Measurements from ENCODE around the gene EXOSC2.
"Not testable (repeated sequence)": the region's sequence is repeated elsewhere in the genome, so short reads cannot be mapped to it uniquely, and the experiment has no call there.

EXOSC2 gene

GRCh38 chr9:130668196-130668595, 25.4 kb upstream of the EXOSC2 start:
- DNase-seq: no peak

- no peak for DNase-seq
These were observed 24.9 kb upstream of the EXOSC2 start for GRCh38 chr9:130668659-130669058.

GRCh38 chr9:130669965-130670364, 23.6 kb upstream of the EXOSC2 start:
- DNase-seq: no peak

GRCh38 chr9:130670644-130671043, 22.9 kb upstream of the EXOSC2 start:
- no peak for DNase-seq

- no peak for DNase-seq
These were observed 21.1 kb upstream of the EXOSC2 start for GRCh38 chr9:130672466-130672865.

GRCh38 chr9:130672933-130673615, 20.5 kb upstream of the EXOSC2 start:
- no peak for DNase-seq

GRCh38 chr9:130675396-130675795, 18.2 kb upstream of the EXOSC2 start:
- DNase-seq: no peak

- DNase-seq: no peak
These were observed 16.3 kb upstream of the EXOSC2 start for GRCh38 chr9:130677252-130677651.

GRCh38 chr9:130680836-130681768, 12.5 kb upstream of the EXOSC2 start:
- peak; percentile 8 for DNase-seq

GRCh38 chr9:130681769-130682420, 11.7 kb upstream of the EXOSC2 start:
- DNase-seq: no peak

GRCh38 chr9:130682421-130683121, 11.0 kb upstream of the EXOSC2 start:
- DNase-seq: peak; percentile 87

- no peak for DNase-seq
These were observed 8.5 kb upstream of the EXOSC2 start for GRCh38 chr9:130685104-130685503.

- not testable (repeated sequence) for DNase-seq
These were observed 7.6 kb upstream of the EXOSC2 start for GRCh38 chr9:130685945-130686344.

- DNase-seq: no peak
These were observed 6.0 kb upstream of the EXOSC2 start for GRCh38 chr9:130687615-130688014.

- no peak for DNase-seq
These were observed 5.5 kb upstream of the EXOSC2 start for GRCh38 chr9:130688072-130688471.

GRCh38 chr9:130689572-130689936, 4.0 kb upstream of the EXOSC2 start:
- DNase-seq: no peak

GRCh38 chr9:130689937-130690700, 3.5 kb upstream of the EXOSC2 start:
- DNase-seq: peak; percentile 82

GRCh38 chr9:130692321-130692720, 1.3 kb upstream of the EXOSC2 start:
- DNase-seq: peak; percentile 31

GRCh38 chr9:130693101-130693425, 517 bp upstream of the EXOSC2 start:
- DNase-seq: peak; percentile 65

- no peak for DNase-seq
These were observed 625 bp downstream of the EXOSC2 start for GRCh38 chr9:130694205-130694604.

- DNase-seq: no peak
These were observed 2.6 kb downstream of the EXOSC2 start for GRCh38 chr9:130696139-130696650.

GRCh38 chr9:130696996-130697395, 3.4 kb downstream of the EXOSC2 start:
- DNase-seq: no peak

Measured in midbrain (tissue), 1 donor.